GM23338 (cell line): ENCODE results near the gene ERBB4.

Experiments
- CTCF ChIP-seq, 2 experiments: fragments of 200-600 bp in 1 of 2; sonication (generic) in 1 of 2; conservative IDR thresholded peaks; 2 replicates each; pipeline versions ENCODE4 v1.5.1 to v1.6.1; 2016 to 2017; ENCODE audit warnings: antibody characterized with exemption in 2 of 2, low read depth in 2 of 2, mild to moderate bottlenecking in 2 of 2, moderate library complexity in 1 of 2
- EZH2 ChIP-seq: fragments of 200-600 bp; sonication (generic); IDR thresholded peaks from one replicate; pipeline ENCODE4 v1.8.0; 2017; ENCODE audit warnings: antibody characterized with exemption, mild to moderate bottlenecking, low read depth; ENCODE audit not compliant: unreplicated experiment
- REST ChIP-seq: IDR thresholded peaks from one replicate; pipeline ENCODE4 v1.6.1; 2018; ENCODE audit warnings: antibody characterized with exemption; ENCODE audit not compliant: unreplicated experiment

- TF ChIP-seq CTCF (conservative IDR thresholded peaks at IDR 0.05; ENCODE audit: low read depth in 2 of 2) (peak; percentile 63), EZH2 (no peak), REST (no peak)
Observed at GRCh38 chr2:212548455-212548819, 9.8 kb upstream of the ERBB4 start.
